ENCODE results near the gene LNP1.

DNA sequence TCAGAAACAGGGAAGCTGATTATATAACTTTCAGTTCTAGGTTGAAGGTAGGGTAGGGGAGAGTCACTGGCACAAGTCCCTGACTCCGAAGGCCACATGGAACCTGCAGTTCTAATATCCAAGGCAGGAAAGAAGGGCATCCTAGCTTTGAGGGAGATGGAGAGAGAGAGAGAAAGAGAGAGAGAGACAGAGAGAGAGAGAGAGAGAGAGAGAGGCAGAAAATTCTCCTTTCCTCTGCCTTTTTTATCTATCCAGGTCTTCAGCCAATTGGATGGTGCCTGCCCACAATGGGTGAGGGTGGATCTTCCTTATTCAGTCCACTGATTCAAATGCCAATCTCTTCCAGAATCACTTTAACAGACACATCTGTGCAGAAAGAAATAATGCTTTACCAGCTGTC is 55.4 kb downstream of the LNP1 start:
- TF ChIP-seq, protein P1, sequence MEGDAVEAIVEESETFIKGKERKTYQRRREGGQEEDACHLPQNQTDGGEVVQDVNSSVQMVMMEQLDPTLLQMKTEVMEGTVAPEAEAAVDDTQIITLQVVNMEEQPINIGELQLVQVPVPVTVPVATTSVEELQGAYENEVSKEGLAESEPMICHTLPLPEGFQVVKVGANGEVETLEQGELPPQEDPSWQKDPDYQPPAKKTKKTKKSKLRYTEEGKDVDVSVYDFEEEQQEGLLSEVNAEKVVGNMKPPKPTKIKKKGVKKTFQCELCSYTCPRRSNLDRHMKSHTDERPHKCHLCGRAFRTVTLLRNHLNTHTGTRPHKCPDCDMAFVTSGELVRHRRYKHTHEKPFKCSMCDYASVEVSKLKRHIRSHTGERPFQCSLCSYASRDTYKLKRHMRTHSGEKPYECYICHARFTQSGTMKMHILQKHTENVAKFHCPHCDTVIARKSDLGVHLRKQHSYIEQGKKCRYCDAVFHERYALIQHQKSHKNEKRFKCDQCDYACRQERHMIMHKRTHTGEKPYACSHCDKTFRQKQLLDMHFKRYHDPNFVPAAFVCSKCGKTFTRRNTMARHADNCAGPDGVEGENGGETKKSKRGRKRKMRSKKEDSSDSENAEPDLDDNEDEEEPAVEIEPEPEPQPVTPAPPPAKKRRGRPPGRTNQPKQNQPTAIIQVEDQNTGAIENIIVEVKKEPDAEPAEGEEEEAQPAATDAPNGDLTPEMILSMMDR (IDR thresholded peaks at IDR 0.05), result no peak
- no peak for TF ChIP-seq POLR2A (IDR thresholded peaks at IDR 0.05)

Measured in body of pancreas (tissue), 4 donors.